GM21786 (cell line): Measurements from ENCODE around the gene GUF1.
A peak's percentile ranks its signal among the peaks of the same experiment; 100 is the strongest.
"Not testable (repeated sequence)": the region's sequence is repeated elsewhere in the genome, so short reads cannot be mapped to it uniquely, and the experiment has no call there.

Experiments
- ATAC-seq: cut with Tn5 transposase; IDR thresholded peaks from one replicate; pipeline ENCODE4 v1.9.1; 2021; ENCODE audit not compliant: unreplicated experiment

GUF1 gene

DNA sequence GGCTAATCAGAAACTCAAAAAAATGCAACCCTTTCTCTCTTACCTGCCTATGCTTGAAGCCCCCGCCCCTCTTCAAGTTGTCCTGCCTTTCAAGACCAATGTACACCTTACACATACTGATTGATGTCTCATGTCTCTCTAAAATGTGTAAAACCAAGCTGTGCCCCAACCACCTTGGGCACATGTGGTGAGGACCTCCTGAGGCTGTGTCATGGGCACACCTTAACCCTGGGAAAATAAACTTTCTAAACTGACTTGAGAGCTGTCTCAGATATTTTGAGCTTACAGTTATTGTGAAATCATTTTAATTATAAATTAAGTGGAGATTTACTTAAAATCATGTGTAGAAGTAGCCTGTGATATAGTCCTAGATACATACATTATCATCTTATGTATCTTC, 22.2 kb downstream of the GUF1 start:
- ATAC-seq = no peak

DNA sequence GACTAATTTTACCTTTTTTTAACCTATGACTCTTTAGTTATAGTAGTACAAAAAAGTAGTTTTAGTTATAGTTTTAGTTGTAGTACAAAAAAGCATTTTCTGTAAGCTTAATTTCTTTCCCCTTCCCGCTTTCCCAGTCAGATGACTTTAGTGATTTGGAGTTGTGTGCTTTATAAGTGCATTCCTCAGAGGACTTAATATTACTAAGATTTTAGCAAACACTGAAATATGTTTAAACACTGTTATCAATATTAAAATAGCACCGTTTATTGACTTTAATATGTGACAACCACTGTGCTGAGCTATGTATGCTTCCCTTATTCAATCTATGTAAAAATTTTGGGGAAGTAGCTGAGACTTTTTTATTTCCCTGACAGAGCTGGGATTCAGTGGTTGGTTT, 22.8 kb downstream of the GUF1 start:
- no peak for ATAC-seq

GRCh38 chr4:44704673-44705072, 26.5 kb downstream of the GUF1 start:
- ATAC-seq = no peak

DNA sequence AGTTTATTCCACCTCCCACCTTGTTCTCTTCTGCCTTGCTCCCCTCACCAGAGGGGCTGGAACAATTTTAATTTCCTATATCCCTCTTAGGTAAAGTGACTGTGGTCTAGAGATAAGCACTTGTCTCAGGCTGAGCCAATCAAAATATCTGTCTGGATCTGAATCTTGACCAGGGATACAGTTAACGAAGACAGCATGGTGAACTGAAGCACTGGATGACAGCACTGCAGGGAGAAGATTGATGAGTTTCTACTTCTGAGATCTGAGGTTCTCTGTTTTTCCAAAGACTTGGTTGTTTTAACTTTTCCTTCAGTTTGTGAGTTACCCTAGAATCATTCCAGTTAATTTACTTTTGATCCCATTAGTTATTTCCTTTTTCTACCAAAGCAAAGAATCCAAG, 34.9 kb downstream of the GUF1 start:
- ATAC-seq = no peak

DNA sequence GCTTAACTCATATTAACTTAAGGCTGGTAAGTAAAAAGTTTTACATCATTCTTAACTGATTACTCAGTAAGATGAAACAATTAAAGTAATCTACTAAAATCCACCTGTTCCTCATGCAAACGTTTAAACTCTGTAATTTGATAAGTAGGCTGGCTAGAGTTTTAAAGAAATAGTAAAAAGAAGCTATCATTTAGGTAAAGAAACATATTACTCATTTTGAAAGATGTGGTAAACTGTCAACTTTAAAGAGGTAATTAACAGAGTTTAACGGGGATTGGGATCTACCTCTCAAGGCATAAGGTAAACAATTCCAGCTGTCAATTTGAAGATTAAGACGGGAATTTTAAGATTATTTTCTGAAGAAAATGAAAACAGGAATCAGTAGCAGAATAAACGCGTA, 38.4 kb downstream of the GUF1 start:
- ATAC-seq = no peak

DNA sequence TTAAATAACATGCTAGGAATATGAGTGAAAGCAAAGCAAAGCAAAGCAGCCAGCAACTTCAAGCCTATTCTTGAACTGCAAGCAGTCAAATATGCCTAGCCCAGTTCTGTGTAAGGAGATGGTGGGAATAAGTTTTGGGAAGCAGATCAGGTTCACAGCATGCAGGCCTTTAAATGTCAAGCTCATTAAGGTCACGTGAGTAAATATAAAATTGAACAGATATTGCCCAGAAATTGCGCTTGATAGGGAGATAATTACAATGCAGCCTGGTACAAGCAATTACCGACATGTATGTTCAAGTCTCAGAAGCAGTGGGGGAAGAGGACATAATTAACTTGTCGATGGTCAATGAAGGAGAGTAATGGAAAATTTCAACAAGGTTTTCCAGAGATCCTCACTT, 42.2 kb downstream of the GUF1 start:
- no peak for ATAC-seq

- ATAC-seq = no peak
These were observed 43.8 kb downstream of the GUF1 start for GRCh38 chr4:44722001-44722400.

DNA sequence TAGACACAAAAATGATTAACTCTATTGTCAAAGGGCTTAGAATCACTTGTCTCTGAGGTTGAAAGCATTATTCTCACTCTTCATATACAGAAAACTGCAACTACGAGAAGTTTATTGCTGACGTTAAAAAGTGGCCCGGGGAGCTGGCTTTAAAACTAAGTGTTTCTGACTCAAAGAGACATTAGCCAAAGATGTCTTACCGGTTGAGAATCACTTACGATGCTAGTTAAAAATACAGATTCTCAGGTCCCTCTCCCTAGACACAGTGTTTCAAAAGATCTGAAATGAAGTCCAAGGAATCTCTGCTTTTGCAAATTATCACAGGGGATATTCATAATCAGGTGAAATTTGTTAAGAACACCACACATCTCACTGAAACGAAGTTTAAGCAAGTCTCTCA, 46.9 kb downstream of the GUF1 start:
- ATAC-seq = no peak

DNA sequence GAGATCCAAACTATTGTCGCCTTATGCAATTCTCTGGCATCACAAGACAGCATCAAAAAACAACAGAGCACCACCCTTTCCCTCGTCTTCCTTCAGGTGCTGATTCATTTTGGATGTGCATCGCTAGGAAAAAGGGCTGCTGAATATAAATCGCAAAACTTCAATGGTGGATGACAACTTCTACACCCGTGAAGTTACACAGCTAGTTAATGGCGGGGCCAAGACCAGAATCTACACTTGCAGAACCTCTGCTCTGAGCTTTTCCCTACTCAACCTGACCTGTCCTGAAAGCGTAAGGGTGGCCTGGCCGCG, 47.5 kb downstream of the GUF1 start:
- ATAC-seq = no peak

GRCh38 chr4:44726038-44726871, 48.0 kb downstream of the GUF1 start, which contains the start of gene GNPDA2:
Gene GNPDA2 (minus strand): TSS chr4:44726556. CDS start chr4:44722207, 4,349 bp downstream.
- peak; percentile 94 for ATAC-seq

DNA sequence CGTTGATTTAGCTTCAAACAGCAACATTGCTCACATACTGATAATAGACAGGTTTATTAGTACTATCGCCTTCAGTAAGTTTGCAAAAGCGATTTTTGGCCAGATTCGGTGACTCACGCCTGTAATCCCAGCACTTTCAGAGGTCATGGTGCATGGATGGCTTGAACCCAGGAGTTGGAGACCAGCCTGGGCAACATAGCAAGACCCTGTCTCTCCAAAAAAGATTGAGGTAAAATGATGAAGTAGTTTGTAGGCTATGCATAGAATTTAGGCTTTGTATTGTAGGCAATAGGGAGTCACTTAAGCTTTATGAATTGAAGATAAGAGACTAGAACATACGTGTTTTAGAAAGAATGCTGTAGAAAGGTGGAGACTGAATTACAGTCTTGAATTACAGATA, 49.3 kb downstream of the GUF1 start:
- ATAC-seq = no peak

- ATAC-seq = not testable (repeated sequence)
These were observed 50.5 kb downstream of the GUF1 start for GRCh38 chr4:44728694-44729093.

- no peak for ATAC-seq
These were observed 58.7 kb downstream of the GUF1 start for GRCh38 chr4:44736900-44737299.

GRCh38 chr4:44738615-44739014, 60.4 kb downstream of the GUF1 start:
- no peak for ATAC-seq

- no peak for ATAC-seq
These were observed 62.0 kb downstream of the GUF1 start for GRCh38 chr4:44740201-44740600.
